COLO829 (cell line): ENCODE data around the gene PLEKHG5.
"Not testable (repeated sequence)": the region's sequence is repeated elsewhere in the genome, so short reads cannot be mapped to it uniquely, and the experiment has no call there.

Source experiments
- DNase-seq: peaks from one replicate; pipeline ENCODE4 v3.0.0; 2012; ENCODE audit warnings: low spot score

The PLEKHG5 gene

DNA sequence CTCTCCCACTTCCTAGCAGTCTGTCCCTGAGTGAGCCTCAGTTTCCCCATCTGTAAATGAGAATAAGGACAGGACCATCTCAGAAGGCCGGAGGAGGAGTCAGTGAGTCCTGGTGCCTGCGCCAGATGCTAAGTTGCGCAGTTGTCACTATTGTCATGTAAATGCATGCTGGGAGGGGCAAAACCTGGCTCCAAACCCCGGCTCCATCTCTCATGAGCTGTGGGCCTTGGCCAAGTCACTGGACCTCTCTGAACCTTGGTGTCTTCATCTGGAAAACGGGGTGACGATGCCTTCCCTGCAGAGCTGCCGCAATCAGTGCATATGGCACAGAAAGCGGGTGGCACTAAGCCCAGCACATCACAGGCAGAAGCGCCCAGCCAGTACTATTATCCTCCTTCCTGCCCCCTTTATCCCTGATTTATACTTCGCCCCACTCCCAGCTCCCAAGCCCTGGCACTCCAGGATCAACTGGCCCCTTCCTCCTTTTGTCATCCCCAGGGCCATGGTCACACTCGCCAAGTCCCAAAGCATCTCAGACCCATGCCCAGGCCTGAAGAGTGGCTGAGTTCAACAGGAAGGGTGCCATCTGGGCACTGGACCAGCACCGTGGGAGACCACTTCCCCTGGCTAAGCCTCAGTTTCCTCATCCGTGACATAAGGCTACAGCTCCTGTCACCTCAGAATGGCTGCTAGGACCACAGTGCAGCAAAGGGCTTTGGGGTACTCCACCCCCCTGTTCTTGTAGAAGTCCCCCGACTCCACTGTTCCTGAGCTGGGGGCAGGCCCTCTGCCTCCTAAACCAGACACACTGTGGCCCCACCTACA is 4.3 kb upstream of the PLEKHG5 start:
- no peak for DNase-seq

DNA sequence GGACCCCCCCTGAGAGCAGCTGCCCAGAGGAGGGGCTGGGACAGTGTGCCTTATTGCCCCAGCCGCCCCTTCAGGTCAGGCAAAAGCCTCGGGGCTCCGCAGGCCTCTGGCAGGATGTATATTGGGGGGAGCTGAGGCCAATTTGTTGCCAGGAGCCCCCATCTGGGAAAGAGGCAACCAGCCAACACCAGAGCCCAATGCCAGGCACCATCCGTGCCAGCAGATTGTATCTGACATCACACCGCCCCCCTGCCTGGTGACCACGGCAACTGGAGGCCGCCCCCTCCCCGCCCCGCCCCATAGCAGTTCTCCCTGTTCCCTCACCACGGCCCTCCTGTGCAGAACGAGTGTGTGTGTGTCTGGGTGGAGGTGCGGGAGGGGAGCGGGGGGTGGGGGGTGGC is 3.6 kb upstream of the PLEKHG5 start:
- DNase-seq: no peak

DNA sequence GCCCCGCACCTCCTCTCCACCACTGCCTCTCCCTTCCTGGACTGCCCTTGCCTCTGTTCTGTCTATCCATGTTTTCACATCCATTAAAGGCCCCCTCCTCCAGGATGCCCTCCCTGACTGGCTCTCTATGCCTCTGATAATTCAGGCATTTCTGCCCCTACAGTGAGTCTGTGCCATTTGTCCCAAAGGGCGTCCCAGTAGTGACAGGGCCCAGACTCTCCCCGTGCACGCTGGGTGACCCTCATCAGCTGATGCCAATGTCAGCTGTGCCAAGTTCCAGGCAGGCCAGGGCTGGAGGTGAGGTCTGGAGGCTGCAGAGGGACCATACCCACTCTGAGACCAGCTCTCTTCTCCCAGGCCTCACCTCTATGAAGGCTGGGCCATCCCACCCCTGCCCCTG is 3.2 kb upstream of the PLEKHG5 start:
- no peak for DNase-seq

DNA sequence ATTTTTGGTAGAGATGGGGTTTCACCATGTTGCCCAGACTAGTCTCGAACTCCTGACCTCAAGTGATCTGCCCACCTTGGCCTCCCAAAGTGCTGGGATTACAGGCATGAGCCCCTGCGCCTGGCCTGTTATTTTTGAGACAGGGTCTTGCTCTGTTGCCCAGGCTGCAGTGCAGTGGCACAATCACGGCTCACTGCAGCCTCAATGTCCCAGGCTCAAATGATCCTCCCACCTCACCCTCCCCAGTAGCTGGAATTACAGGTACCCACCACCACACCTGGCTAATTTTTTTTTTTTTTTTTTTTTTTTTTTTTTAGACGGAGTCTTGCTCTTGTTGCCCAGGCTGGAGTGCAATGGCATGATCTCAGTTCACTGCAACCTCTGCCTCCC is 2.4 kb upstream of the PLEKHG5 start:
- DNase-seq: not testable (repeated sequence)

DNA sequence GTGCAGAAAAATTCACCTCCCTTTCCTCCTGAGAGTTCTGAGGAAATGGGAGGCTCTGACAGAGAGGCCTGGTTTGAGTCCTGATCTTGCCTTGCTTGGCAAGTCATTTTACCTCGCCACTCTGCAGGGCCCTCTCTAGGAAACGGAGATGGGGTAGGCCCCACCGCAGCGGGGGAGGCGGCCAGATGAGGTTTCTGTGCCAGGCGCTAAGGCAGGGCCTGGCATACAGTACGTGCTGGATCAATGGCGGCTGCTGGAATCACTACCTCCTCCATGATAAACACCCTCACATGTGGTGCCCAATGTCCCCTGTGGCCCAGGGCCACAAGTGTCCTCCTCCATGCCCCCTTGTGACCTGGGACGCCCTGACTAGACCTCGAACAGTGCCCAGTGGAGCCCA is 499 bp upstream of the PLEKHG5 start:
- no peak for DNase-seq

DNA sequence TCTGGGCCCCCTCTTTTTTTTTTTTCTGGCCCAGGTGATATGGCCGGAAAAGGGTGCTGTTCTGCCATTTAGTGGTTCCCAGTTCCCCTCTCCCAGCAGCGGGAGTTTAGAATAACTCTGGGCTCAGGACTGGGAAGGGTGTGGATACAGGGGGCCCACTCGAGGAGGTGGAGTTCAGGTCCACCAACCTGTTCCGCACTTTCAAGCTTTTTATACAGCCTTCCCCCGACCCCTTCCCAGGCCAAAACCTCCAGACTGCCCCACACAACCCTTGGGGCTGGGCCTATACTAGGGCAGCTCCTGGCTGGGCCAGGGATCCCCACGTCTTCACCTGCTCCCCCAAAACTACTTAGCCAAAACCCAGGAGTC is 402 bp downstream of the PLEKHG5 start:
- DNase-seq: no peak

DNA sequence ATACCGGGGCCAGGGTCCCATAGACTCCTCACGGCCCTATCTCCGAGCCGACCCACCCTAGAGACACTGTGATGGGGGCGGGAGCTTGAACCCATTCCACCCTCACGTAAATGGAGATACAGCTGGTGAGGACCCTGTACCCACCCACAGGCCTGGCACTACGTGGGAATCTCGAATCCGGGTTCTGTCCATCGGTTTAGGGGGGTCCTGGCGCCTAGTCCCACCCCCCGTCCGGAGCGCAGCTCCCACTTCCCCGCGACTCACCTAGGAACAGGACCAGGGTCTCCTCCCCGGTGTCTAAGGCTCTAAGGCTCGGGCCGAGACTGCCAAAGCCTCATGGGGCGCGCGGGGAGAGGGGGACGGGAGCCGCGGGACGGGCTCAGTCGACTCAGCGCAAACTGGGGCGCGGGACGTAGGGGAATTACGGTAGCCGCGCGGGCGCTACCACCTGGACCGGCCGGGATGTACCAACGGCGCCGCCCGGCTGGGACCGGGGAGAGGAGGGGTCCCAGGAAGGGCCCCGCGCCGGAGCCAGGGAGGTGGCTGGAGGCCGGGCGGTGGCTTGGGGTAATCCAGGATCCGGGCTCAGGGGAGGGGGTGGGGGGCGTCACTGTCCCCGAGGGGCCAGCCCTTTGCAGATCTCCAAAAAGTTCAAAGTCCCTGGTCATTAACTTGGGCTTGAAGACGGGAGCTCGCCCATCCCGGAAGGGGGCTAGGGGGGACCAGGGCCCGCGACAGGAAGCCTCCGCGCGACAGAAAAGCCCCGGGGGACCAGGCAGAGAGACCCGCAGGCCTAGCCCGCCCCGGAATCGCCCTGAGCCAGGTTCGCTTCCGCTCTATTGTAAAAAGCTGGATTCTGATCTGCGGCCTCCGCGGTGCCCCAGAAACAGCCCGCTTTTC is 1.0 kb downstream of the PLEKHG5 start:
- peak; percentile 40 for DNase-seq

DNA sequence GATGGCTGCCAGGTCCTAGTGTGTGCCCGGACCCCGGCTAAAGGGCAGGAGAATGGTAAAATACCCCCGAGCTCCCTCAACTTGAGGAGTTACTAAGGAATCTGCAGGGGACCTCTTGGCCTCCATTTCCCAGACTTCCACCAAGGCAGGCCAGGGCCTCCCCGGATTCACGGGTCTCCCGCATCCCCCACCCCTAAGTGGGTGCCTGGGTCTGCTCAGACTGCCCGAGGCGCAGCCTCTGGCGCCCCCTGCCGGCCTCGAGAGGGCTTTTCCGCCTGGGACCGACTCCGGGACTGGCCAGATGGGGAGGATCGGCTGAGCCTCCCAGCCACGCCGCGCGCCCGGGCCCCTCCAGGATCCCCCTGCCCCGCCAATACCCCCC is 1.7 kb downstream of the PLEKHG5 start:
- peak; percentile 70 for DNase-seq

DNA sequence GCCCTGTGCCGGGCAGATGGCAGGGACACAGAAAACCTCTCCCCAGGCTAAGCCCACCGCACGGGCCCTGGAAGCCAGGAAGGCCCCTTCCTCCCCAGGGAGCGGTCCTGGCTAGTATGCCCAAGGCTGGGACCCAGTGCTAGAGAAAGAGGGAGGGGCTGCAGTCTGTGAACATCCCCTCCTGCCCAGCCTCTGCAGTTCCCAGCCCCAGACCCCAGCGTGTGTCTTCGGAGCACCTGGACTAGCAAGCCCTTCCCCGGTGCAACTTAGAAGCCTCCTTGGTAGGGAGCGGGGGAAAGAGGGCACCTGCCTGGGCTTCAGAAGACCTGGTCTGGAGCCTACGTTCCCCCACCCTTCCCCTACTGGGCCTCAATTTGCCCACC is 2.1 kb downstream of the PLEKHG5 start:
- no peak for DNase-seq

DNA sequence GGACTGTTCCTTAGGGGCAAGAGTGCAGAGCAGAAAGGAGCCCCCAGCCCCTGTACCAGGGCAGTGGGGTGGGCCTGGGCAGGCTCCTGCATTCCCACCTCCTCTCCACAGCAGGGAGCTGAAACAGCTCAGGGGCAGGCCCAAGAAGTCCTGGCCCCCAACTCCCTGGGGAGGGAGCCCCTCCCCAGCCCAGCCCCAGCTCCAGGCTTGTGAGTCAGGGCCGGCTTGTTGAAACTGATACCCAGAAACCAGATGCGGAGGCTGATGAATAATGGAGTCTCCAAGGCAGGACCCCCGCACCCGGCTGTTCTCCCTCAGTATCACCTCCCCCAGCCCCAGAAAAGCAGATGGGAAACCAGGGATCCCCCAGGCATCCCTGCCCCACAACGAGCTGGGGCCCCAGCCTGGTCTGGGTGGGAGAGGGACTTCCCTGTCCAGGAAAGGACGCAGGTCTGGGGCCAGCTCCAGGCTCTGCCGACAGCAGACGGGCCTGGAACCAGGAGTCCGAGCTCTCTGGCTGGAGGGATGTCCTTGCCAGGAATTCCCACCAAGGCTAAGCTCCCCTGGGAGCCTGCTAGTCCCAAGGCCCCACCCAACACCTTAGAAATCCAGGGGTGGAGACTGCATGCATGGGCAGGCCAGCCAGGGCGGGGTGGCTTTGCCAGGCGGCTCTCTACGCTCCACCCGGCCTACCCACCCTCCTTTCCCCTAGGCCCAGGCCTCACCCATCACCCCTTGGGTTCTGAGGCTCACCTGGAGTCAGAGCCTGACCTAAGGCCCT is 2.7 kb downstream of the PLEKHG5 start:
- no peak for DNase-seq

DNA sequence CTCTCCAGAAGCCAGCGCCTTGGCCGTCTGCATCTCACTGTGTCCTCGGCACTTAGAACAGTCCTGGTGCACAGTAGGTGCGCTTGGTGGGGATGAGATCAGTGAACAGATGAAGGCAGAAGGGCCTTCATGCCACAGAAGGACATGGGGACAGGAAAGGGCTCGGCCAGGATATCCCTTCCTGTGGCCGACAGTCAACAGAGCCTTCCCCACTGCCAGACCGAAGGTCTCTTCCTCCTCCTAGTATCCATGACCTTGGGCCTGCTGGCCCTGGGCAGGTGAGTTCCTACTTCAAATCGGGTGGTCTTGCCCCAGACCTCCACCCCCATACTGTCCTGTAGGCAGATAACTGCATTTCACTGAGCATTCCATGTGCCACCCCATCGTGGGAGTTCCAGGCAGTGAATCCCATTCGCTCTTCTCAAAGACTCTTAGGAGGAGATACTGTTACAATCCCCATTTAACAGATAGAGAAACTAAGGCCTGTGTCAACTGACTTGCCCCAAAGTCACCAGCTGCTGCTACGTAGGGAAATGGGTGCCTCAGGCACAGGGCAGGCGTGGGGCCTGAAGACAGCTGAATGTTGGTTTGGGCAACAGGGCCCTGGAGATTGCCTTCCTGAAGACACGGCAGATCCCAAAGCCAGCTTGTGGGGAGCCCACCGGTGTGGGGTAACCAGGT is 3.5 kb downstream of the PLEKHG5 start:
- DNase-seq: no peak

DNA sequence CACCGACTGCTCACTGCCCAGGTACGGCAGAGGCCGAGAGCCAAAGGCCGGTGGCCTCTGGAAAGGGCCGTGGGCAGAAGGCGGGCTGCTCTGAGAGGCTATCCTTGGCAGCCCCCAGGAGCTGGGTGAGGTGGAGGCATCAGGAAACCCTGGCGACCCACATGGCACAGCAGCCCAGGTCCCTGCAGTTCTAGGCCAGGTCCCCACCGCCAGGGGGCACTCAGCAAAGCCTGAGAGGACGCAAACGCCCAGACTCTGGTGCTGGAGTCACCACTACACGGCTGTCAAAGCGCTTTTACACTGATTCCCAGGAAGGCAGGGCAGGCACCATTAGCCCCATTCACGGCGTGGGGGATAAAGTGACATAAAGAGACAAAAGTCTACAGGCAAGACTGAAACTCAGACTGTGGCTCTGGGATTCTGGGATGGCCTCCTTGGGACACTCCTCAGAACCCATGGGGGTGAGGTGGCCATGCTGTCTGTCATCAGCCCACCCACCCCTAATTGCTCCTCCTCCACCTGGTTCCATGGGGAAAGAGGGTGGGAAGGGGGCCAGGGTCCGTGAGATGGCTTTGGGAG is 4.9 kb downstream of the PLEKHG5 start:
- peak; percentile 81 for DNase-seq

DNA sequence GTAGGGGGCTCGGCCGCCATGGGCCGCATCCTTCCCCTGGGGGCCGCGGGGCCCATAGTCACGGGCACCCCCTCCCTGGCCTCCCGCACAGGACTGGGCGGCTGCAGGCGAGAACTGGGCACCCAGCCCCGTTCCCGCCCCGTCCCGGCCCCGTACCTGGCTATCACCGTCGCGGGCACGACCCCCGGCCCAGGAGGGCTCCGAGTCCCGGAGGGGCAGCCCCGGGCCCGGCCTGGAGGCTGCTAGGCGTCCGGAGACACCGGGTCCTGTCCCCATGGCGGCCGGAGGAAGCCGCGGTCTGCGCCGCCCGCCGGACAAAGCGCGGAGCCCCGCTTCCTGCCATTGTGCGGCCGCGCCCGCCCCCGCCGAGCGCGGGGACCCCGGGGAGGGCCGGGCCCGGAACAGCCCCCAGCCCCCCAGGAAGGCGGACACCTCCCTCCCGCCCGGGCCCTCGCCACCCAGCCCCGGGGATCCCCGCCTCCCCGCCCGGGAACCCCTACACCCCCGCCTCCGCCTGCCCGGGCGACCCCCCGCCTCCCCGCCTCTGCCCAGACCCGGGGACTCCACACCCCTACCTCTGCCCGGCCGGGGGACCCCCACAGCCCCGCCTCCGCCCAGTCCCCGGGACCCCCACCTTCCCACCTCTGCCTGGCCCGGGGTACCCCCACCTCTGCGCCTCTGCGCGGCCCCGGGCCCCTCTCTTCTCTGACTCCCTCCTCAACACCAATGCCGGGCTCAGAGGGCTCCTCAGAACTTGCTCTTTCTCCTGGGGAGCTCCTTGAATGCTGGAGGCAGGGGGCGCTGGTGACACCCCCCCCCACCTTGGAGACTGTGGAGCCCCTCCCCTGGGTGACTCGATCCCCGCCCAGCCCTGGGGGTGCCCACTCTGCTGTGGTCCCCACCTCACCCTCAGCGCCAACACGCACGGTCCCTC is 6.0 kb downstream of the PLEKHG5 start:
- no peak for DNase-seq

DNA sequence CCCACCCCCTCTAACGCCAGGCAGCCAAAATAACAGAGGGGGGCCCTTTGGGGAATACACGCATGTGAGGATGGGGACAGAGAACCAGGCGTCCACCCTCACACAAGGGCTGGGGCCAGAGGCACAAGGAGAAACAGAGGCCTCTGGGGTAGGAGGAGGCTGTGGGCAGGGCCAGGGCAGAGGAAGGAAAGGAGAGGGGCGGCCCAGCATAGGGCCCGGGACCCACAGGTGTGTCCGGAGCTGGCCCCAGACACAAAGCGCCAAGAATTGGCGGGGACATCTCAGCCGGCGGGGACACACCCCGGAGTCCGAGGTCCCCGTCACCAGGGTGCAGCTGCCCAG is 6.7 kb downstream of the PLEKHG5 start:
- no peak for DNase-seq

DNA sequence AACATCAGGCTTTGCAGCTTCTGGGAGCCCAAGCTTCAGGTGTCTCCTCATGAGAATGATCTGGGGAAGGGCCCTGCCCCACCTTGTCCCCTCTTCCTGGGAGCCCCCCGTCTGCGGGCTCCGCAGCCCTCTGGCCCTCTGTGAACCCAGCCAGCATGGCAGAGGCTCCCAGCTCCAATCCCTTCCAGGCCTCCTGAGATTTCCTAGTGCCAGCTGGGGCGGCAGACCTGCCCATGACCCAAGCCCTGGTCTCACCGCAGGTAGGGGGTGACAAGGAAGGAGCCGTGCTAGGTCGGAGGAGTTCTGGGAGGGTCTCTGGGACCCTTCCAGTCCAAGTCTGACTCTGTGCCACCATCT is 7.7 kb downstream of the PLEKHG5 start:
- DNase-seq: no peak

DNA sequence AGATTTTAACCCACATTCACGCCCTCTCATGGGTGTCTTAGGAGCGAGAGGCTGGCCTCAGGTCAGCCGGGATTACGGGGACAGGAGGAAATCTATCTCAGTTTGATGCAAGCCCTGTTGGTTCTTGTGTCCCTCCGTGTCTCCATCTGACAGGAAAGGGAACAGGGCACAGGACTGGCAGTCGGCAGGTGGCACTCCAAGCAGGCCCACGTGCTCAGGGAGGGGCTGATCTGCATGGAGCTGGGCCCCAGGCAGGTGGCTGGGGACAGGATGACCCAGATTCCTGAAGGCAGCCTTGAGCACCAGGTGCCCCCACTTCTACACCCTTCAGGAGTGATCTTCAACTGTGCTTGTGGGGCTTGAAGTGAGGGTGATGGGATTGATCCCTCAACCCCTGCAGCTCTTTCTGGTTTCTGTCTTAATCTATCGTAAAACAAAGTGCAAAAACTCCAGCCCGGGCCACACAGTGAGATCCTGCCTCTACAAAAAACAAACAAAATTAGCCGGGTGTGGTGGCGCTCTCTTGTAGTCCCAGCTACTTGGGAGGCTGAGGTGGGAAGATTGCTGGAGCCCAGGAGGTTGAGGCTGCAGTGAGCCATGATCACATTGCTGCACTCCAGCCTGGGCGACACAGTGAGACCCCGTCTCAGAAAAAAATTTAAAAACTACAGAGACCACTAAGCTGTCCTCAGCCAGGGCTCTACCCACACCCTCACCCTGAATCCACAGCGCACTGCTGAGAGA is 8.3 kb downstream of the PLEKHG5 start:
- no peak for DNase-seq

DNA sequence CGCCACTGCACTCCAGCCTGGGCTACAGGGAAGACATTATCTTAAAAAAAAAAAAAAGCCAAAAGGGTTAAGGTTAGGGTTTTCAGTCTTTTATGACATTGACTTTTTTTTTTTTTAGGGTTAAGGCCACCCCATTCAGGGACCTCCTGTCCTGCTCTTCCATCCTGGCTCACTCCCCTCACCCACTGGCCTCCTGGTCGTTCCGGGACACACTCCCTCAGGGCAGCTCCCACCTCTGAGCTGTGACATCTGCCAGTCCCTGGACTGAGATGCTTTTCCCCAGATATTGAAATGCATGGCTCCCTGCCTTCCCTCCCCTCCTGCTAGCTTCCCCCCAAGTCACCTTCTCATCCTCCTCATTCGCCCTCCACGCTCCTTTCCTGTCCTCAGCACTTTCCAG is 9.6 kb downstream of the PLEKHG5 start:
- DNase-seq: no peak

DNA sequence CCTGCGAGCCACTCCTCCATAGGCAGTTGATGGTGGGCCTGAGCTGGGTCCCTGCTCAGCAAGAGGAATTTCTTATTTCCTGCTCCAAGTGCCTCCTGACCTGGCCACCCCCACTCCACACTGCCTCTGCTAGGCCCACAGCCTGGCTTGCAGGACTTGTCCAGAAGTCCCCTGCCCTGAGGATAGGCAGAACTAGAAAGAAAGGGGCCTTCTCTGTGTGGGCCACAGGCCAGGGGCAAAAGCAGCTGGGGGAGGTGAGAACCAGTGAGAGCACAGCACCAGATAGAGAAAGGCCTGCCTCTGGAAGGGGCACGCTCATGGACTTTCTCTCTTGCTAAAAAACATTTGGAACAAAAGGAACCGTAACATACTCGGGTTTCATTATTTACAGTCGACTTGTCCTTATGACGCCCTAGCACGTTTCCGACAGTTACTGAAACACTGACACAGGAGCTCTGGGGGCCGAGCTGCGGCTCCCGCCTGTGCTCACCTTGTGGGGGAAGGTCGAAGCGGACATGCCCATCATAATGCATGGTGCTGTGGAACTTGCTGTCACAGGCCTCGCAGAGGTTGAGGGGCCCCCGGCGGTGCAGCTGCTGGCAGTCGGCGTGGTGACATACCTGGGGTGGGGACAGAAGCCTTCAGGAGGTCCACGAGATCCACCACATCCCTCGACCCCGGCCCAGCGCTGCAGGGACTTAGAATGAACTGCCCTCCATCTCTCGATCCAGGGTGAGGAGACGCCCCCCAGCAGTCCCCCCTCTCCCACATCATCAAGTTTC is 14.2 kb downstream of the PLEKHG5 start:
- no peak for DNase-seq

DNA sequence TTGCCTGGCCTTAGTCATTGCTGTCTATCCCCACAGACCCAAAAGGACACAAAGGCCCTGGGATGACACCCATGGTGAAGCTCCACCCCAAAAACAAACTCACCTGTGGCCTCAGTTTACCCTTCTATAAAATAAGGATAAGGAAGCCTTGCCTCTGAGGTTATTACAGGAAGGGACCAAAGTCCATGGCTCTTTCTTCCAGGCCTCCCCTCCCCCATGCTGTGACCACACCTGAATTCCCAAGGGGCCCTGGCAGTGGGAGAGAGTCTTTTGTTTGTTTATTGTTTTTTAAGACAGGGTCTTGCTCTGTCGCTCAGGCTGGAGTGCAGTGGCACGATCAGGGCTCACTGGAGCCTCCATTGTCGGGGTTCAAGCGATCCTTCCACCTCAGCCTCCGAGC is 15.0 kb downstream of the PLEKHG5 start:
- DNase-seq: no peak
